NOMO-1 (cell line): ENCODE measurements around the gene SMU1.
A peak's percentile ranks its signal among the peaks of the same experiment; 100 is the strongest.

Experiments
- DNase-seq, 2 experiments: peaks; one replicate each; lab custom pipeline; 2025; ENCODE audit not compliant: unreplicated experiment in 2 of 2; lab: John Stamatoyannopoulos, UW

The SMU1 gene

DNA sequence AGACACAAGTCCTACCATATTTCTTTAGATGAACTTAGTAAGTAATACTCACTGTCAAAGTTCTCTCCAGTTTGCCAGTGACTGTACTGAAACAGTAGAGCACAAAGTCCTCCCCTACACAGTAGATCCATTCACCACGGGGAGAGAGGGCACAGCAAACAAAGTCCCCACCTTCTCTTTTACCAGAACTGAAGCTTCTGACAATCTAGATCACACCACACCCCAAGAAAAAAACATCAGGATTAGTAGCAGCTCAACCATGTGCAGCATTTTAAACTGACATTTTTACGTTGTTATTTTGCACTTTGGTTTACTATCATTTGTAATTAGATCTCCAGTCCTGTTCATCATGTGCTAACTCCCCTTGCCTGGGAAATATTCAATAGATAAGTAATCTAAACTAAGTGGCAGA lies 28.4 kb downstream of the SMU1 start:
- no peak for DNase-seq

DNA sequence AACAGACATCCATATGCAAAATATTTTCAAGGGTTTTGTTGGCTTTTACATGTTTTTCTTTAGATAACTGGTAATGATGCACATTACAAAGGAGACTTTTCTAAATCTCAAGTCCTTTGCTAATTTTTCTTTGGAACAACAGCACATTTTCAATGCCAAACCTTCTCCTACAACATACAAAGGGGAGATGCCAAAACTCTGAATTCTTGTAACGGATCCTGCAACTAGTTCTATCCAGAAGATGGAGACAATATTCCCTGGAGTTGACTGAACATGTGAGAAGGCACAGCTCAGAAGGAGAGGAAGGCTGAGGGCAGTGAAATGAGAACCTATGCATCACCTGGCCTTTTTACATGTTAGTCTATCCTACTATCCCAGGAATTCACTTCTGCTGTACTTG lies 30.4 kb downstream of the SMU1 start:
- DNase-seq: no peak

DNA sequence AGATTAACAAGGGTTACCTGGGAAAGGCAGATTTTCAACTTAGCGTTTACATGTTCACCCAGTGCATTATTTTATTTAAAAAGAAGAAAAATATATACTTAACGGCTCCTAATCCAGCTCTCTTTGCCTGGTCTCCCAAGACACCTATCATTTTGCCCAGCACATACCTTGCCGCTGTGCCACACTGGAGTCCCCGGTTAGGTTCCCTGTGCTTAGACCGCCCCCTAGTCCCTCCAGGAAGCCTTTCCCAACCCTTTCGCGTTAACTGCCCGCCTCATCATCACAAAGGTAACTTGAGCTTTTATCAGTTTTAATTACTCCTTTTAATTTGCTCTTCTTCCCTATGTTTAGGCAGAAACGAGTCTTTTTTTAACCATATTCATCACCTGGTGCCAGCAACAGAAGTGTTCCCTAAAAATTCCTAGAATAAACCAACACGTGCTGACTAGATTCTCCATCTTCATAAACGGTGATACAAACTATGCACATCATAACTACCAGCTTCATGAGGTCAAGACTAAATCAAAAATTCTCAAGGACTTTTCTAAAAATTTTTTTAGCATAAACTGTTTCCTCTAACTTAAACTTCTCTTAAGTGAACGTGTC lies 31.7 kb downstream of the SMU1 start:
- DNase-seq: no peak

DNA sequence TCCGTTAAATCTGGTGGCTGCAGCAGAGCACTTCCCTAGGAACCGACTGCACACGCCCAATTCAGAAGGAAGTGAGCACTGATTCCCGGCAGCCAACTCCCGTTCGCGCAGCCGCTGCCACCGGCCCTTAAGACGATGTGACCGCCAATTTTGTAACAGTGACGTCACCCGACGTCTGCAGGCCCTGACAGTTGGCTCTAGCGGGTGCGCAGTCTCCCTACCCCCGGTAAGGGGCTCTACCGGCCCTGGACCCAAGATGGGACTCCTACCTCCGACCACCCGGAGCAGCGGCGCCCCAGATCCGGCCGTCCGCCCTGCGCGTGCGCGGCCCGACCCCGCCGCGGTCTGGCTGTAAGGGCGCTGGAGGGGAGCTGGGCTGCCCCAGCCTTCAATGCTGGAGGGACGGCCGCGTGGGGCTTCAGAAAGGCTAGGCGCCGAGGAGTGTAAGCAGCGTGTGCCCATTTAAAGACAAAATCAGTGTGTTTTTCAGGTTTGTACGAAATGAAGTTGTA lies 32.3 kb downstream of the SMU1 start:
- peak; percentile 77 to 82 for DNase-seq

DNA sequence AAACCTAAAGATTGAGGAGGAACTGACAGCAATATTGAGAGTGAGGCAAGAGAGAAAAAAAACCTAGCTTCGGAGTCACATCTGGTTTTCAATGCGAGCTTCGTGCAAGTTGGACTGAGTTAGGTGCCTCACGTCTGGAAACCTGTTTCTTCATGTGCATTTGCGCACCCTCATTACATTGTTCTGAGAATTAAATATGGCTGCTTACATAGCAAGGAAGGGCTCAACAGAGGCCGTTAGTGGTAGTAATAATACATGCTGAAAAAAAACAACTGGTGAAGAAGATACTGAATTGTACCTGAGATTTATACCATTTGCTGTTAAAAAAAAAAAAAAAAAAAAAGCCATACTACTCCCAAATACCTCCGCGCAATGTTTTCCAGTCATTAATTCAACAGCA lies 32.8 kb downstream of the SMU1 start:
- DNase-seq: no peak

DNA sequence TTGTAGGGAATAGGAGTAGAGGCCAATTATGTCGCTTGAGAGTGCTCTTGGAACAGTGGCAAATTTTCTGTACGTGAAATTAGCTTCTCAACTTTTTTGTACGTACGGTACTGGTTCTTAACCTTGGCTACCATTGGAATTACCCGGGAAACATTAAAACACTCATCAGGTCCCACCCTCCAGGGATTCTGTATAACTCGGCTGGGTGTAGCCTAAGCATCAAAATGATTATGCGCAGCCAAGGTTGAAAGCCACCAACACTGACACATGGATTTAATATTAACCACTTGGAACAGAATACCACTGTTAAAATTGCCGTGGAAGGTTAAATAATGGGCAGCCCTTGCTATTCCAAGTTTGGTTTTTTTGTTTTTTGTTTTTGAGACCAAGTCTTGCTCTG lies 34.0 kb downstream of the SMU1 start:
- no peak for DNase-seq

DNA sequence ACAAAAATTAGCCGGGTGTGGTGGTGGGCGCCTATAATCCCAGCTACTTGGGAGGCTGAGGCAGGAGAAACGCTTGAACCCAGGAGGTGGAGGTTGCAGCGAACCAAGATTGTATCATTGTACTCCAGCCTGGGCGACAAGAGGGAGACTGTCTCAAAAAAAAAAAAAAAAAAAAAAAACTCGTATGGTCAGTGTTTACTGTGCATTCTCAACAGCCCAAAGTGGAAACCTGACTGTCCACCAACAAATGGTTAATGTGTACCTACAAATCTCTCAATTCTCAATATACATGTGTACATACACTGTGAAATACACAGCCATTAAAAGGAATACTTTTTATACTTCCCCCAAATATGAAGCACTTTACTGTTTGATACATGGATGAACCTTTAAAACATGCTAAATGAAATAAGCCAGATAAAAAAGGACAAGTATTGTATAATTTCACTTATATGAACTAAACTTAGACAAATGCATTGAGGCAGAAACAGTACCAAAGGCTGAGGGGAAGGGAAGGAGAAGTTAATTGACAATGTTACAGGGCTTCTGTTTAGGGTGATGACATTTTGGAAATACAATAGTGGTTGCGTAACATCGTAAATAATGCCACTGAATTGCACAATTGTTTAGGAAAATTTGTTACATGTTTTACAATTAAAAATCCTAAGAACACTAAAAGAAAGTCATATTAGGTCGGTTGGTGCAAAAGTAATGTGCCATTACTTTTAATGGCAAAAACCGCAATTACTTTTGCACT lies 34.9 kb downstream of the SMU1 start:
- peak; percentile 46 to 71 for DNase-seq

DNA sequence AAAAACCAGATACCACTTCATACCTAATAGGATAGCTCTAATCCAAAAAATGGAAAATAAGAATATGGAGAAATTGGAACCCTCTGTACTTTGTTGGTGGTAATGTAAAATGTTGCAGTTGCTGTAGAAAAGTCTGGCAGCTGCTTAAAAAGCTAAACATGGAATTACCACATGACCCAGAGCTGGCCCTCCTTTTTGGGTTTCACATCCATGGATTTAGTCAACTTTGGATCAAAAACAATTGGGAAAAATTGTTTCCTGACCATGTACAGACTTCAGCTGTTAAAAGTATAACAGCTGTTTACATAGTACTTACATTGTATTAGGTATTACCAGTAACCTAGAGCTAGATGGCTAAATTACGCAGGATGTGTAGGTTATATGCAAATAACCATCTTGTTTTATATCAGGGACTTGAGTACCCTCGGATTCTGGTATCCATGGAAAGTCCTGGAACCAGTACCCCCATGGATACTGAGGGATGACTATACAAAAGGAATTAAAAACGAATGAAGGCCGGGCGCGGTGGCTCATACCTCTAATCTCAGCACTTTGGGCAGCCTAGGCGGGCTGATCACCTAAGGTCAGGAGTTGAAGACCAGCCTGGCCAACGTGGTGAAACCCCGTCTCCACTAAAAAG lies 35.6 kb downstream of the SMU1 start:
- no peak for DNase-seq

DNA sequence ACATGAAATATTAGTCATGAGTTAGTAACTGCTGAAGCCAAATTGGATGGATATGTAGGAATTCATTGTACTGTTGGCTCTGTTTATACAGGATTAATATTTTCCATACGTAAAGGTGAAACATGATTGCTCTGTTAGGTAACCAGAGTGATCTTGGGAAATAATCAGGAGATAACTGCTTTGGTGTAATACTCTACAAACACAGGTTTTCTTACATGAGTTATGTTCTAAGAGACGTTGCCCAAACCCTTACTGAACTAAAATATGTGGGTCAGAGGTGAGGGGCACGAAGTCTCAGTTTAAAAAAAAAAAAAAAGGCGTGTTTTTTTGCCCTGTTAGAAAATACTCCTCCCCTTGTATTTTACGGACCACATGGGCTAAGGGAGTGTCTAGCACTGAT lies 43.6 kb downstream of the SMU1 start:
- DNase-seq: no peak

DNA sequence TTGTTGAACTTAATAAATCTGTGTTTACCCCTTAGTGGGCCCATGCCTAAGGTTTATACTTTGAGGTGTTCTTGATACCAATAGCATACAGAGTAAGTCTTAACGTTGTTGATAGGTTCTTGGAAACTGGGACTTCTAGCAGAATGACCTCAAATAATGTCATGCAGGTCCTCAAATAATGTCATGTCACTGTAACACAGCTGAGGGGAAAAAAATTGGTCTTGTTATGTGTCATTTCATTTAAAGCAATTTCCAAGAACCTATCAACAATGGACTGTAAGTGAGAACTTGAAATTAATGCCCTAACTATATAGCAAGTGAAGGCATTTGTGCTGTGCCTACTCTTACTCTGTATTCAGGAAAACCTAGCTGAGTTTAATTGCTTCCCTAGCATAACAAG lies 44.2 kb downstream of the SMU1 start:
- no peak for DNase-seq

DNA sequence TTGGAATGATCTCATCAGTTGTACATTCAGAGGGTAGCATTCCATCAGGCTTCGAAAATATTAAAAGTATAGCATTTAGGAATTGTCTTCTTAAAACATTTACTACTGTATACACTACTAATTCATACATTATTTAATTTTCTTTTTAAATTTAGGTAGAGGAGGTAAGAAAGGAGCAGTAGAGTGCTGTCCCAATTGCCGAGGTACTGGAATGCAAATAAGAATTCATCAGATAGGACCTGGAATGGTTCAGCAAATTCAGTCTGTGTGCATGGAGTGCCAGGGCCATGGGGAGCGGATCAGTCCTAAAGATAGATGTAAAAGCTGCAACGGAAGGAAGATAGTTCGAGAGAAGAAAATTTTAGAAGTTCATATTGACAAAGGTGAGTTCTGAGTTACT lies 46.2 kb downstream of the SMU1 start:
- DNase-seq: no peak

DNA sequence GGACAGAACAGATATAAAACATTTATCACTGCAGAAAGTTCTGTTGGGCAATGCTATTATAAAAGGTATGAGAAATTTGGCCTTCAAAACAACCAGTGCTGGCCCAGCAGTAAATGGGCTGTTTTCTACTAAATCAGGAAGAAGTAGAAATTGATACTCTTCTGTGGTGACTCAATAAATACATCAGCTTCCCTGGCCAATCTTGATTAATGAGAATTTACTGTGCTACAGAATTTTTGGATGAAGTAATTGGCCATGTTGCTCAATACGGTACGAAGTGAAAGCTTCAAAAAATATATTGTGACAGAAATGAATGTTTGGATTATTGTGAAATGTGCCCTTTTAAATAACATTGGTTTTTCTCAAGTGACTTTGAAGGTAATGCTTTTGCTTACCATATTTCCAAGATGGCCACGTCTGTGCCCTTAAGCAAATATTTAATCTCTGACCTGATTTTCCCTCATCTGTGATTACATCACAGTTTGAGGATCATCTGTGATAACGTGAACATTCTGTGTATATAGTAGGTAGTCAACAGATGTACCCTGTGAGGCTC lies 47.2 kb downstream of the SMU1 start:
- peak; percentile 52 to 90 for DNase-seq

DNA sequence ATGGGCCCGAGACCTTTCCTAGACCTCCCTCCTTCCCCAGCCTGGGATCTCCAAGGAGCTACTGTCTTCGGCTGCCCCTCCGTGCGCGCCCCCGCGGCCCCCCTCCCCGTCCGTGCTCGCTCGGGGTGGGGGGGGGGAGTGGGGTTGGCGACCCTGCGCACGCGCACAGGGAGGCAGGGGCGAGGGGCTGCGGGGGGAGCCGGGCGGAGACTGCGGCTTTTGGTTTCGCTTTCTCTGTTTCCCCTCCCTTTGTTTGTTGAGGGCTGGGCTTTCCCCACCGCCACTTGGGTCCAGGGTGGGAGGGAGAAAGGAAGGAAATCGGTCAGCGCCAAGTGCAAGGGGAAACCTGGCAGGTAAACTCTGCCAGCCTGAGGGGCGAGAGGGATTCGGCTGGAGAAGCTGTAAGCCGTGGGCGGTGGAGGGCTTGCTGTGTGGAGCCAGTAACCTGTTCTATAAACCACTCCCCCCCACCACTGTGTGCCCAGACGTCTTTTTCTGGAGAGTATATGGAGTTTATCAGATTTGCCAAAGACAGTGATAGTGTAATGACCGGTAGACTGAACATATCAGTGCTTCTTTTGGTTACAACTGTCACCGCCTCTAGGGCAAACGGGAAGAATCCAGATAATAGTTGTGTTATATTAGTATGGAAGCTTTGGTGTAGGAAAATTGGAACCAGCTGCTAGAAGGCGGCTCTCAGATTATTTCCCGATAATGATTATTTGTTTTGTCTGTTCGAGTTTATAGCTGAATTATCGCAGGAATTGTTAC lies 50.7 kb downstream of the SMU1 start:
- DNase-seq: peak; percentile 43 to 51

DNA sequence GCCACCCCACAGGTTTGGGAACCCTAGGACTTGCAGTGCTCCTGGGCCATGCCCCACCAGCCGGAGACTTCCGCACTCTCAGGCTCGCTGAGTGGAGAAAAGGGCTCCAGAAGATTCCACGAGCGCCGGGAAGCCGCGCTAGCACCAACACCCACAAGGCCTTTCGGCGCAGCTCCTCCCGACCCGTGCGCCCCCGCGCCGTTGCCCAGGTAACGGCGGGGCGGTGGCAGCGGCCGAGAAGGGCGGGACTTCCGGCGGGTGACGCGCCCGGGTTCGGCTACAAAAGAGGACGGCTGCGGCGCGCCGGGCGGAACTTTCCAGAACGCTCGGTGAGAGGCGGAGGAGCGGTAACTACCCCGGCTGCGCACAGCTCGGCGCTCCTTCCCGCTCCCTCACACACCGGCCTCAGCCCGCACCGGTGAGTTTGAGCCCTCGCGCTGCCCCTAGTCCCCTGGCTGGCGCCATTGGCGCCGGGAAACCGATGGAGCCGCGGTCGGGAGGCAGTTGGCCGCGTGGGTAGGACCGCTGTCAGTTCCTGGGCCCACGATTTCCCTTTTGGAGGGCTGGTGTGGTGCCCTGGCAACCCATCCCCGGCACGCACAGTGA lies 51.4 kb downstream of the SMU1 start, which contains the start of gene DNAJA1:
DNAJA1 (plus strand) TSS at position 308 of the 606 bp plus-strand sequence. CDS start 1,212 bp downstream, outside the sequence.
- peak; percentile 91 to 98 for DNase-seq

DNA sequence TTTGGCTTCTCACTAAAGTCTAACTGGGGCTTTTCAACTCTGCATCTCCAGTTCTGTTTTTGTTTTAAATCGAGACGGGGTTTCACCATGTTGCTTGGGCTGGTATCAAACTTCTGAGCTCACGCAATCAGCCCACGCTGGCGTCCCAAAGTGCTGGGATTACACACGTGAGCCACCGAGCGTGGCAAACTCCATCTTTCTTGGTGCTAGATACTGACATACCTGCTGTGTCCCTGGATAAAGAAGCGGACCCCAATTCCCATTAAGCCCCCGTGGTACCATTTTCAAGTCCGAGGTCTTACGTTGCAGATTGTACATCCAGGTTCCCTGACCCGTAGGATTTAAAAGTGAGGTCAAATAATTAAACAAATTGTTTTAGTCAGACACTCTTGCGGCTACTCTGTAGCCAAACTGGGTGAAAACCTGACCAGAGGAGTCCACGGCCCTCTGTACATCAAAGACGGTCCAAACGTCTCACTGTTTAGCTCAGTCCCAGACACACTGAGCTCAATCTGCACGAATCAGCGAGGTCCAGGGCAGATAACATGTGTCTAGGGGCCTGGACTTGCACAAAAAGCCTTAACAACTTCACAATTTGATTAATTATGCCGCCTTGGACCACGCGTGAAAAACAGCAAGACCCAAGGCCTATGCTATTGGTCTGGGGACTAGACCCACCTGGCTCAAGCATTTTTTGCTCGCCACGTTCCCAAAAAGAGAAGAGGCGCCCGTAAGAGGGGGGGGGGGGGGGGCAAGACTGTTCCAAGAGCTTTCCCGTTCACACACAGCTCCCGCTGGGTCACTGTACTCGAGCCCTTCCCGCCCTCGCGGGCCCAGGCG lies 52.1 kb downstream of the SMU1 start:
- DNase-seq: peak in 1 of 2 experiments; percentile 45

DNA sequence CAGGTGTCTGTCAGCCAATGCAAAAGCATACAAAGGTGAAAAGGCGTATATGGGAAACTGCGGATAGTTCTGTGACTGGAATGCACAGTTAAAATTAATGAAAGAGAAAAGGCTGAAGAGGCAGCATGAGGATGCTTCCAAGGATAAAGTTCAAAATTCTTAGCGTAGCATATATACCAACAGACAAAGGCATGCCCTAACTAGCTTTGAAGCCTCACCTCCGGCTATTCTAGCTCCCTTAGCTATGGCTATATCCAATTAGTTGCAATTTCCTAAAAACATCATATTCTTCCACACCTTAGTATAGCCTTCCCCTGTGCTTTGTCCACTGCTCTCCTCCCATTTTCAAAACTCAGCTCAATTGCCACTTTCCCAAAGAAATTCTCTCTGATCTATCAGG lies 52.8 kb downstream of the SMU1 start:
- no peak for DNase-seq

DNA sequence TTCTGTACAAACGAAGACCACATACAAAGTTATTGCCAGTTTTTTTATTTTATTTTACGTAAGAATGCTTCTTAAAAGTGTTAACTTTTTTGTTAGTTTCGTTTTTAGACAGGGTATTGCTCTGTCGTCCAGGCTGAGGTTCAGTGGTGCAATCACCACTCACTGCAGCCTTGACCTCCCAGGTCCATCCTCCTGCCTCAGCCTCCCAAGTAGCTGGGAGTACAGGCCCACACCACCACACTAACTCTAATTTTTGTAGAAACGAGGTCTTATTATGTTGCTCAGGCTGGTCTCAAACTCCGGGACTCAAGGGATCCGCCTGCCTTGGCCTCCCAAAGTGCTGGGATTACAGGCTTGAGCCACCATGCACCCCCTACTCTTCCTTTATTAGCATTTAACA lies 53.7 kb downstream of the SMU1 start:
- DNase-seq: no peak

DNA sequence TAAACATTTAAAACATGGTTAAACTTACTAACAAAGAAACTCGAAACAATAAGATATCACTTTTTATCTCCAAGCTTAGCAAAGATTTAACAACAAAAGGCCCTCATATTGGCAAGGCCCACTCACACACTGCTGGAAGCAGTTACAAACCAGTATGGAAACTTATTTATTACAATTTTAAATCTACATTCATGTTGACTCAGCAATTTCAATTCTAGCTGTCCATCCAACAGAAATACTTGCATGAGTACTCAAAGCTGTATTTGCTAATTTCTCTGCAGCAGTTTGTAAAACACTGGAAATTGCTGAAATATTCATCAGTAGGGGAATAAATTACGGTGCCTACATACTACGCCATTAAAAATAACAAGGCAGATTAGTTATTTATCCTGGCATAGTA lies 54.2 kb downstream of the SMU1 start:
- no peak for DNase-seq

DNA sequence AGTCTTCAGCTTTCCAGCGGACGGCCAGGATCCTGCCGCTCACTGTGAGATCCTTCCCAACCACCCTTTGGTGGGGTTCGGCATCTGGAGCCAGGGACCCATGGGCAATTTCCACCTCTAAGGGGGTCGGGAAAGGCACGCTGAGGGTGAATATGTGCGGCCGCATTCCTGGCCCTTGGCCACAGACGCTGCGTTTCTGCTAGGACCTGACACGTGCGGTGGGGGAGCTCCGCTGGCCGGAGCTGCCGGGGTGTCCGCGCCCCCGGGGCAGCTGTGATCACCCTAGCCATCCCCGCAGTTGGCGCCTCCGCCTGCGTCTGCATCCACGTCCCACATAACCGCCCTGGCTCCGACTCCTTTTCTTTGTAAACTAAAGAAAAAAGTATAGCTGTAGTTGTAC lies 56.7 kb downstream of the SMU1 start:
- DNase-seq: no peak
